HG02678 (cell line): Measurements from ENCODE around the gene STOML2.
A peak's percentile ranks its signal among the peaks of the same experiment; 100 is the strongest.

Source experiments
- ATAC-seq: cut with Tn5 transposase; IDR thresholded peaks from one replicate; pipeline ENCODE4 v1.9.1; 2021; ENCODE audit warnings: mild to moderate bottlenecking, moderate library complexity; ENCODE audit not compliant: unreplicated experiment

Gene STOML2

GRCh38 chr9:35108461-35108860 is 5.5 kb upstream of the STOML2 start:
- no peak for ATAC-seq

DNA sequence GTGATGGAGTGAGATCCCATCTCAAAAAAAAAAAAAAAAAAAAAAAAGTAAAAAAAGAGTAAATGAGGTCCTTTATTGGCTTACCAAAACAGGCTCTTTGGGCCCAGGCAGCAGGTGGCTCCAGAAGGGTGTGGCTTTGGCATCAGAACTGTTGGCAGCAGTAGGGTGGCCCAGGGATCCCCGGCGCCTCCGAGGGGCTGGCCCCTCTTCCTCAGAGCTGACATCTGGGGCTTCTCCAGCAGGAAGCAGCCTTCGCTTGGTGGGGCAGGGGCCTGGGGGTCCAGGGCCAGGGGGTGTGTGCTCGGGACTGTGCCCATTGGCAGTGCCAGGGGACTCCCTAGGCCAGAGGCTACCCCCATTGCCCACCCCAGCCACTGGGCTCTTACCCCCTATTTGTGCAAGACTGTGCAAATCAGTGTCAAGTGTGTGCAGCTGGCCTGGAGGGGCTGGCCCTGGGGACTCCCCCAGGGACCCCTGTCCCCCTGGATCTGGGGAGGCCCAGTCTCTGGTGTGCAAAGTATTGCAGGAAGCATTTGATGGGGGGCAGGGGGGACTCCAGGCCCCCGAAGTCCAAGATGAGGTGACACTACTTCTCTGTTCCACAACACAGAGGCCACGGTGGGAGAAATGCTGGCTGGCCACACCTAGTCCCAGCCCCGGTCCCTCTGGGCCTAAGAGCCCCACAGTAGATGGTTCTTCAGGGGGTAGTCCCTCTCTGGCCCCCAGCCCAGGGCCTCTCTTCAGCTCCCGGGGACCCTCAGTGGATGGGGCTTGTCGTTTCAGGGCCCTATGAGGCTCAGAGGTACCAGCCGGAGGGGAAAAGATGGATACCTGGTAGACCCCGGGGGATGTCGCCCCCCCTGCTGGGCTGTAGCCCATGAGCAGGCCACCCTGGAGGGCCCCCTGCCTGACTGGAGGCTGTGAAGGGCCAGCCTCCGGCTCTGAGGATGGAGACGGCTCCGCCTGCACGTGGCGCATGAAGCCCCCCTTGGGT is 4.7 kb upstream of the STOML2 start:
- ATAC-seq, result no peak

GRCh38 chr9:35106343-35106730 is 3.4 kb upstream of the STOML2 start:
- ATAC-seq, result no peak

- ATAC-seq, result no peak
Measured at GRCh38 chr9:35105571-35106342, 2.8 kb upstream of the STOML2 start.

- ATAC-seq, result no peak
Measured at GRCh38 chr9:35105126-35105525, 2.2 kb upstream of the STOML2 start.

- ATAC-seq, result no peak
Measured at GRCh38 chr9:35104586-35104985, 1.7 kb upstream of the STOML2 start.

DNA sequence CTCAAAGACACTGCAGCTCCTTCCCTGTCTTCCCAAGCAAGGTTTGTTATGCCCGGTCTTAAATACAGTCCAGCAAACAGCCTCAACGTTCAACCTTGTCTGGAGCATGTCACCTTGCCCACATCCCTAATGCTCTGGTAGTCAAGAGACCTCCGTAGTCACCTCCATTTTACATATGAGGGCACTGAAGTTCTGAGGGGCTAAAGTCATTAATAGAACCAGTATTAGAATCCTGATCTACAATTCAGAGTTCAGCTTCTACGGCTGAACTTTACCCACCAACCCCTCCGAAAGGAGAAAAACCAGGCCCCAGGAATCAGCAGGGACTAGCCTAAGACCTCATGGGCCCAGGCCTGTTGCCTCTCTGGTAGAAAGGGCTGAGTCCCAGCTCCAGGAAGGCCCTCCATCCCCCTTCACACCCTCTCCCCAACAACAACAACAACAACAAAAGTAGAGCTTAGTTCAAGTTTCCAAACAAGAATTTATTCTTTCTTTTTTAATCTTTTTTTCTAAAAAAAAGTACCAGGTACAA is 795 bp upstream of the STOML2 start:
- no peak for ATAC-seq

DNA sequence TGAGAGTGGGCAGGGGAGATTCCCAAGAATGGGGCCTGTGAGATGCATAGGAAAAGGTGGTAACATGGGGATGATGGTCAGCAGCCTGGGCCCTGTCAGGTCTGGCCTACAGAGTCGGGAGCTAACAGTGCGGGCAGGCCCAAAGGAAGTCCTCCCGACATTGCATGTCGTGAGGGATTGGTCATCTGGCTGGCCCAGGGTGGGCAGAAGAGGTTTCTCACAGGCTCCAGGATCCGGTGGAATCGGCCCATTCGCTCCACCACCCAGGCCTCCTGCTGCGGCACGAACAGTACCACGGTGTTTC is 514 bp downstream of the STOML2 start:
- peak; percentile 13 for ATAC-seq

- no peak for ATAC-seq
Measured at GRCh38 chr9:35097573-35097972, 5.4 kb downstream of the STOML2 start.

GRCh38 chr9:35096035-35096849 is 6.7 kb downstream of the STOML2 start, which contains the start of gene PIGO:
Gene PIGO (minus strand): TSS chr9:35096591. CDS start chr9:35095565, 1,026 bp downstream.
- ATAC-seq, result peak; percentile 90

- ATAC-seq, result no peak
Measured at GRCh38 chr9:35091536-35091935, 11.4 kb downstream of the STOML2 start.

GRCh38 chr9:35089434-35089833 is 13.5 kb downstream of the STOML2 start:
- no peak for ATAC-seq

DNA sequence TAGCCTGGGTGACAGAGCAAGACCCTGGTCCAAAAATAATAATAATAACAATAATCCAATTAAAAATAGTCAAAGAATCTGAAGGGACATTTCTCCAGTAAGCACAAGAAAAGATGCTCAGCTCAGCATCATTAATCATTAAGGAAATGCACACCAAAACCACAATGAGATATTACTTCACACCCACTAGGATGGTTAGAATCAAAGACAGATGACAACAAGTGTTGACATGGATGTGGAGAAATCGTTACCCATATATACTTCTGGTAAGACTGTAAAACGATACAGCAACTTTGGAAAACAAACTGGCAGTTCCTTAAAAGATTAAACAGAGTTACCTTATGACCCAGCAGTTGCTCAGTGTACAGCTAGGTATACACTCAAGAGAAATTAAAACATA is 17.9 kb downstream of the STOML2 start:
- no peak for ATAC-seq

- ATAC-seq, result peak; percentile 93
Measured at GRCh38 chr9:35079426-35080341, 23.2 kb downstream of the STOML2 start, which contains the start of gene FANCG. Gene FANCG (minus strand): TSS chr9:35079942. CDS start chr9:35079524, 418 bp downstream.

DNA sequence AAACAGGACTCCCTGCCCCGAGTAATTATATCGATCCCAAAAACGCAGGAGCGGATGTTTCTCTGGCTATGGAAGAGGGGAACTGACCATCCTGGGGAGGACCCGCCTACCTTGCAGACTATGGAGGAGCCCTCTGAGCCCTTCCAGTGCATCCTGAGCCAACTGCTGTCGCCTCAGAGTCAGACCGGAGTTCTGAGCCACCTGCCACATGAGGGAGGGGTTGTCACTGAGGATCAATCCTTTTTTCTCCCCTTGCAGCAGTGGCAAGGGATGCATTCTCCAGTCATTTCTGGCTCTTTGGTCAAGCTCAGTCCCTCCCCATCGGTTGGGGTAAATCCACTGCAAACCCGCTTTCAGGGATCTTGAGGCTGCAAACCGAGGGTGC is 23.9 kb downstream of the STOML2 start:
- ATAC-seq, result no peak

DNA sequence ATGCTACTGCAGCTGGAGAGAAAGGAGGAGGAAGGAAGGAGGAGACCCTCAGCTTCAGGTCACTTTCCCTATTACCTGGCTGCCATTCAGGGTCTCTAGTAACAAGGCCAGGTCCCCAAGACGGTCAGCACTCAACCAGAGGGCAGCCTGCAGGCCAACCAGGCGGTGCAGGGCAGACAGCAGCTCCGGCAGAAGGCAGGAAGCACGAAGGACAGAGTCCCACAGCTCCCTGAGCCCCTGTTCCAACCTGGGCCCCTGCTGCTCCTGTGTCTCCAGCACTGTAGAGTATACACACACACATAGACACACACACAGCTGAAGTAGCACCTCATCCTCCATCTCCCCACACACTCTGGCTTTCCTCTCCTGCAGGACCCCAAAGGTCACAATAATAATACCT is 24.9 kb downstream of the STOML2 start:
- ATAC-seq, result no peak

GRCh38 chr9:35076848-35077247 is 26.1 kb downstream of the STOML2 start:
- no peak for ATAC-seq

GRCh38 chr9:35075358-35075757 is 27.6 kb downstream of the STOML2 start:
- no peak for ATAC-seq

DNA sequence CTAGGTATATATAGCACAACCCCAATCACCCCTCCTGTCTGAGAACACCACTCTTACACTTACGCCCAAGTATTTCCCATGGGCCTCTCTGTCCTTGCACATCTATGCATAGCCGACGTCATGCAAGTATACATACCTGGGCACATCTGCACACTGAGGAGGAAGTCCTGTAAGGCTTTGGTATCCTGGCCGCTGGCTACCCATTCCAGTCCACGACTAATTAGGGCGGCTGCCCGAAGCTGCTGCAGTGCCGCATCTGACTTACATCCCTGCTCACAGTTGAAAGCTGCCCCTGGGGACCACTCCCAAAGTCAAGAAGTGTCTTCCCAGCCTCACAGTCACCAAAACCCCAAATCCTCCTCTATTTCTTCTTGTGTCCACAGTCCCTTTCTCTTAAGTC is 28.1 kb downstream of the STOML2 start:
- ATAC-seq, result no peak

- ATAC-seq, result no peak
Measured at GRCh38 chr9:35074141-35074540, 28.8 kb downstream of the STOML2 start.
